ENCODE measurements around the gene SHB.

The SHB gene

GRCh38 chr9:38086496-38086895 lies 17.5 kb upstream of the SHB start:
- DNase-seq (ENCODE audit: low spot score), result no peak

GRCh38 chr9:38085308-38085707 lies 16.3 kb upstream of the SHB start:
- no peak for DNase-seq (ENCODE audit: low spot score)

DNA sequence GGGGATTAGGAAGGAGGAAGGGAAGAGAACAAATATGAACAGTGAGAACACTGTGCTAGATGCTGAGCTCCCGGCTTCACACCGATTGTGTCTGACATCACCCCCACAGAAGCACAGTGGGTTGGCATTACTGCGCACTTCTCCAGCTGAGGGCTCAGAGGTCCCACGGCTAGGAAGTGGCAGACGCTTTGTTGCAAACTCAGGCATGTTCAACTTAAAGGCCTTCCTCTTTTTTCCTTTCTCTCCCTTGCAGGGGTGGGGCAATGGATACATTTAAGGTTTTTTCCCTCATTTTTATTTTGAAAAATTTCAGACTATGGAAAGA lies 15.5 kb upstream of the SHB start:
- DNase-seq (ENCODE audit: low spot score), result no peak

DNA sequence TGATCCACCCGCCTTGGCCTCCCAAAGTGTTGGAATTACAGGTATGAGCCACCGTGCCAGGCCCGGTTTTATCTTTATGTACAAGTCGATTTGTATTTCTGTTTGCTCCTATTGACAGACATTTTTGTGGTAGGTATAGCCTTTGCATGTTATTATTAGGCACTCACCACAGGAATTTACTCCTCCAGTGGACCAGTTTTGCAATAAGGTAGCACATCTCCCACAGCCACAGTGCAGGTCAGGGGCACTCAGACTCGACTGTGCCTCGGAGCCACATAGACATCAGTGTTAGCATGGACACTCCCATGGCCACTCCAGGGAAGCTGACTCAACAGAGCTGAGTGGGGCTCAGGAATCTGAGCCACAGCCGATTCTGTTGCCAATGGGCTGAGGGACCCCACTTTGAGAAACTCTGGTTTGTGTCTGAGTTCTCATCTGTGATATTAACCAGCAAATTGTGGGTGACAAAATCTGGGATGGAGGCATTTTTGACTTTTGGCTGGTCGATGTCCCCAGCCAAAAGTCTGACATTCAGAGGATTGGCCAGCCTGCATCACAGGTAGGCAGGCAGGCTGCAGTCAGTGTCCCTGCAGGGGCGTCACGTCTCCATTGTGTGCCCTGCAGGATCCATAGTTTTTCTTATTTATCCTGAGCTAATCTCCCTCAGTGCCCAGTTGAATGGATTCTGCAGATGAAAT lies 15.0 kb upstream of the SHB start:
- DNase-seq (ENCODE audit: low spot score), result no peak

GRCh38 chr9:38082446-38083287 lies 13.6 kb upstream of the SHB start:
- no peak for DNase-seq (ENCODE audit: low spot score)

- DNase-seq (ENCODE audit: low spot score), result no peak
Observed at GRCh38 chr9:38081356-38082108, 12.5 kb upstream of the SHB start.

DNA sequence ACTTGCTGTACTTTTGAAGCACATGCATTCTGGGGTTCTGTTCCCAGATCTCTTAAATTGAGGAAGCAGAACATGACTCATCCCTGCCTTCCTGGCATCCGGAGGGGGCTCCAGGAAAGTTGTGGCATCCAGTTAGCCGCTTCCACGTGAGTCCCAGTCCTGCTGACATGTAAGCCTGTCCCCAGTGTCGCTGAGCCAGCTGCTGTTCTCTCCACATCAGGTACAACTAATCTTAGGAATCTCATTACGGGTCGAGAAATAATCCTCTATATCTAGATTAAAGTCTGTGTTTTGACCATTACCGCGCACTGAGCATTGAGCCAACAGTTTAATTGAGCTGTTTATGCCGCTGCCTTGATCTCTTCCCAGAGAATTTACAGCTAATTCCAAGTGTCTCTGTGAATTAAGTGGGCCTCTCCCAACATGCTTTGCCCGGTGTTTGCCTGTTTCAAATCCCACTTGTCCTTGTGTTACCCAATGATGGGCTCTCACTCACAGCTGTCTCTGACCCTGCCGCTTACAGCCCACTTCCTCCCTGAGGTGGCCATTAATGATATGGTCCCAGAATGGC lies 10.5 kb upstream of the SHB start:
- DNase-seq (ENCODE audit: low spot score), result no peak

DNA sequence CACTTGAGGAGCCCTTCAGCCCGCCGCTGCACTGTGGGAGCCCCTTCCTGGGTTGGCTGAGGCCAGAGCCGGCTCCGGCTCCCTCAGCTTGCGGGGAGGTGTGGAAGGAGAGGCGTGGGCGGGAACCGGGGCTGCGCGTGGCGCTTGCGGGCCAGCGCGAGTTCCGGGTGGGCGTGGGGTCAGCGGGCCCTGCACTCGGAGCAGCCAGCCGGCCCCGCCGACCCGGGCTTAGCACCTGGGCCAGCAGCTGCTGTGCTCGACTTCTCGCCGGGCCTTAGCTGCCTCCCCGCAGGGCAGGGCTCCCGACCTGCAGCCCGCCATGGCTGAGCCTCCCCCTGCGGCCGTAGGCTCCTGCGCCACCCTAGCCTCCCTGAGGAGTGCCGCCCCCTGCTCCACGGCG lies 6.2 kb upstream of the SHB start:
- DNase-seq (ENCODE audit: low spot score), result no peak

GRCh38 chr9:38074441-38074961 lies 5.5 kb upstream of the SHB start:
- no peak for DNase-seq (ENCODE audit: low spot score)

DNA sequence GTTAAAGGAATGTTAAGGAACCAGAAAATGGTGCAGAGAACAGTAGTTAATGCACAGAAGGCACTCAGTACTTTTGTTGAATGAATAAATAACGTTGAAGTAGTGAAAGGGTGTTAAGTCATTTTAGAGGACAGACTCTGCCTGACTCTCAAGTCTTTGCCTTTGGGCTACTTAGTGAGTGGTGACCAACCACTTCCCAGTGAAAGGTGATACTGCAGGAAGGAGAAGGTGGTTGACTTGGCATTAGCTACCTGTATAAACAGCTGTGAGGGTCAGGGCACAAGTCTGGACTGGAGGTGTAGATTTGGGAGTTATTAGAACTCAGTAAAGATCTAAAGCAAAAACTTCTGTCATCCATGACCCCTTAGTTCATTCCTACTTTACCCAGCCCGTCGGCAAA lies 4.9 kb upstream of the SHB start:
- no peak for DNase-seq (ENCODE audit: low spot score)

- DNase-seq (ENCODE audit: low spot score), result no peak
Observed at GRCh38 chr9:38071470-38072134, 2.6 kb upstream of the SHB start.

- no peak for DNase-seq (ENCODE audit: low spot score)
Observed at GRCh38 chr9:38067859-38068681, 957 bp downstream of the SHB start.

DNA sequence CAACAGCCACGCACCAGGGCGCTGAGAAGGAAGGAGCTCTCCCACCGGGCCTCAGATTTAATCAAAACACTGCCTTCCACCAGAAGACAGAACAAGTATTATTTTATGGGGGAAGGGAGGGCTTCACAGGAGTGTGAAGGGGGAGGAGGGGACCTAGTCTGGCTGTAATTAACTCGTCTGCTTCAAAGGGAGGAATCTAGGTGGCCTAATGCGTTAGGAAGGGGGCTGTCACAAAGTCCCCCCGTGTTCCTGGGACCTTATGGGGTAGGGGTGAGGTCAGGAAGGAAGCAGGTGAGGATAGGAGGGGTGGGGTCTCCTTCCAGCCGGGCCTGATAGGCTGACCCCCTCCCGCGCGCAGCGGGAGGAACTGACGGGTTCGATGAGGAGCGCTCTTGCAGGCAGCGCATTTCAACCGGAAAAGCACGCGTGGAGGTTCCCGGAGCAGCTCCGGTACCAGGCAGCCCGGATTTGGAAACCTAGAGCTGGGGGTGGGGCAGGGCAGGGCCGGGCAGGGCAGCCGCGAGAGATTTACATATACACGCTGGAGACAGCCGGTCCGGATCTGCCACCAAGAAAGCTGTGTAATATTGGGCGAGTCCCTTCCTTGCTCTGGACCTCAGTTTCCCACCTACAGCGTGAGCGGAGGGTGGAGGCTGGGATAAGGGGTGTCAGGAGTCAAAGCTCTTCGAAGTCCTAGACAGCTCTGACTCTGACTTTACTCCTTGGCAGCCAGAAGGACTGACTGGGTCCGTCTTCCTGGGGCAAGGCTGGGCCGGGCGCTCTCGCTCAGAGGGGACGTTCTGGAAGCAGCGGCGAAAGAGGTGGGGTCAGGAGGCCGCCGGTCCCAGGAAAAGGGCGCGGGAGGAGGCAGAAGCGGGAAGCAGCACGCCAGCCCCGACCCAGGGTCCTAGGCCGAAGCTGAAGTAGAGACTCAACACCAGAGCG lies 1.8 kb downstream of the SHB start:
- DNase-seq (ENCODE audit: low spot score), result no peak

GRCh38 chr9:38066197-38066913 lies 2.7 kb downstream of the SHB start:
- no peak for DNase-seq (ENCODE audit: low spot score)

DNA sequence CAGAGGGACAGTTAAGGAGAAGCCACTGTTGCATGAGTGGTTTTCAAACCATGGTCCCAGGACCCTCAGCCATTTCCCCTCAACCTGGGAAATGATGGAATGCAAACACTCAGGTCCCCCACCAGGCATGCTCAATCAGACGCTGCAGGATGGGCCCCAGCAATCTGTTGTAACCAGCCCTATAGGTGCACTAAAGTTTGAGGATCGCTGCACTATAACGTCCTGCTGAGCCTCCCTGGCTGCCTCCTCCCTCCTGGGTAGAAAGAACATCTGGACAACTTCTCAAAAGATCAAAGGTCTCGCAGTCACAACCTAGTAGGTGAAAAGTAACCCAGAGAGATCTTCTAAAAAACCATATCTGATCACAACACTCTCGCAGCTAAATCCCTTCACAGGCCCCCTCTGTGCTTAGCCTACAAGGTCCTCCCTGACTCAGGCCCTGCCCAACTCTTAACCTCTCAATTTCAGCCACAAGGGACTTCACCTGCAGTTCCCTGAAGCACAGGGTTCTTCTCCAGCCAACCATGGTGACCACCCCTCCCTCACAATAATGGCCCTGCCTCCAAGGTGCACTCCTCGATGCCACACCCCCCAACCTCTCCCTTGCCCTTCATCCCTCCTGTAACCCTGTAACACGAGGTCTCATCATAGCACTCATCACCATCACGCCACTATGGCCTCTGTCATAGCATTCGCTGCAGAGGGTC lies 3.5 kb downstream of the SHB start:
- DNase-seq (ENCODE audit: low spot score), result no peak

DNA sequence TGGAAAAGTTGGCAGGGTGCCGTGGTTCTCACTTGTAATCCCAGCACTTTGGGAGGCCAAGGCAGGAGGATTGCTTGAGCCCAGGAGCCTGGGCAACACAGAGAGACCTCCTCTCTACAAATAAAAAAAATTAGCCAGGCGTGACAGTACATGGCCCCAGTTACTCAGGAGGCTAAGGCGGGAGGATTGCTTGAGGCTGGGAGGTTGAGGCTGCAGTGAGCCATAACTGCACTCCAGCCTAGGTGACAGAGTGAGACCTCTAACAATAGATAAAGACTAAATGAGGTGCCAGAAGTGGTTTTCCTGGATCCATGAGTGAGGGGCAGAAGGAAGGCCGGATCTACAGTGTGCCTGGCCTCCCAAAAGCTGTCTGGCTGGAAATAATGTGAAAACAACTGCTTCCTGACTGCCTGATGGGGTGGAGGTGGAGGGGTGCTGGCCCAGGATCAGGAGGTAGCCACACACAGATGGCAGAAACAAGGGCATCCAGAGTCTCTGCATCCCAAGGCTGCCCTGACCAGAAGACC lies 4.1 kb downstream of the SHB start:
- no peak for DNase-seq (ENCODE audit: low spot score)

GRCh38 chr9:38063363-38063707 lies 5.7 kb downstream of the SHB start:
- DNase-seq (ENCODE audit: low spot score), result no peak
